ENCODE results near the gene SLC9A7. TPM values are rescaled to one million over a fixed set of nuclear protein-coding genes. Genes with fewer than 3 reads are reported as not detected.

The SLC9A7 gene
- total and polyA plus RNA-seq, 4 donors: 2.3 to 13.2 (median 3.1) TPM

DNA sequence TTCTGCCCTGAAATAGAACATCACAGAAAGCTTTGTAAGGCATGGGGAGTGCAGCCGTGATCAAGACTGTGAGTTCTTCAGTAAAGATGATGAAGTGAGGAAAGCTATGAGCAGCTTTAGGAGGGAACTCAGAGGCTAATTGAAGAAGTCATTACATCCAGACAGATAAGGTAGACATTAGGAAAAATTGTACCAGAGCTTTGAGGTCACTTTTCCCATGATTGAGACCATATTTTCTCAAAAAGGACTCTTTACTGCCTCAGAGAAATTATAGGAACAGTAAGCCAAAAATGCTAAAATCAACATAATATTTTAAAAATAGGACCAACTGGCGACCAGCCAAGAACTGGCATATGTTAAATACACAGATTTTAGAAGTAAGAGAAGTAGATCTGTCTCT is 174.2 kb downstream of the SLC9A7 start:
- Histone ChIP-seq H3K9ac (ENCODE audit: low read depth in 1 of 2, low read length in 2 of 2) (no peak overlapping the region), H3K27me3 (ENCODE audit: control insufficient read depth in 4 of 4, insufficient read depth in 4 of 4, low read length in 3 of 4) (no peaks in the 10 kb centered on the region), H3K4me1 (ENCODE audit: control insufficient read depth in 4 of 4, insufficient read depth in 4 of 4, low read length in 3 of 4) (peaks cover 3 to 24% (median 17%) of the 10 kb centered on the region in 4 donors), H3K4me3 (ENCODE audit: low read depth in 1 of 3, low read length in 3 of 3) (no peak overlapping the region), H3K36me3 (ENCODE audit: control insufficient read depth in 4 of 4, insufficient read depth in 3 of 4, low read depth in 1 of 4, low read length in 3 of 4) (no peaks in the 10 kb centered on the region), H3K9me3 (ENCODE audit: control insufficient read depth in 4 of 4, low read length in 3 of 4) (no peaks in the 10 kb centered on the region), H3K27ac (ENCODE audit: low read depth in 1 of 2, low read length in 2 of 2) (no peak overlapping the region)
- DNase-seq (ENCODE audit: low spot score): no peak
- 56% methylated on average over 2 of the region's 2 CpGs for whole genome bisulfite sequencing
- TF ChIP-seq HNF4A (conservative IDR thresholded peaks at IDR 0.05): no peak
- no peak for TF ChIP-seq EGR1 (IDR thresholded peaks at IDR 0.05; ENCODE audit: low read depth in 2 of 2)
- no peak for TF ChIP-seq ZBTB33 (IDR thresholded peaks at IDR 0.05)
- no peak for TF ChIP-seq FOXA2 (IDR thresholded peaks at IDR 0.05)
- TF ChIP-seq, protein P1, sequence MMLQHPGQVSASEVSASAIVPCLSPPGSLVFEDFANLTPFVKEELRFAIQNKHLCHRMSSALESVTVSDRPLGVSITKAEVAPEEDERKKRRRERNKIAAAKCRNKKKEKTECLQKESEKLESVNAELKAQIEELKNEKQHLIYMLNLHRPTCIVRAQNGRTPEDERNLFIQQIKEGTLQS (IDR thresholded peaks at IDR 0.05): no peak
- no peak for TF ChIP-seq FOXA1 (IDR thresholded peaks at IDR 0.05)
- no peak for TF ChIP-seq REST (IDR thresholded peaks at IDR 0.05)
- TF ChIP-seq TAF1 (conservative IDR thresholded peaks at IDR 0.05): no peak
- no peak for TF ChIP-seq GABPA (IDR thresholded peaks at IDR 0.05 in 1 of 2, conservative IDR thresholded peaks at IDR 0.05 in 1 of 2)
- TF ChIP-seq CTCF (IDR thresholded peaks at IDR 0.05; ENCODE audit: low read depth, low read length, missing input control): no peak
- no peak for TF ChIP-seq MAX (IDR thresholded peaks at IDR 0.05)
- no peak for TF ChIP-seq HNF4G (IDR thresholded peaks at IDR 0.05)
- TF ChIP-seq RAD21 (IDR thresholded peaks at IDR 0.05): no peak
- no peak for TF ChIP-seq JUND (IDR thresholded peaks at IDR 0.05)
- no peak for TF ChIP-seq NR2F2 (IDR thresholded peaks at IDR 0.05)
- no peak for TF ChIP-seq RXRA (IDR thresholded peaks at IDR 0.05)
- no peak for TF ChIP-seq SP1 (IDR thresholded peaks at IDR 0.05)
- TF ChIP-seq YY1 (IDR thresholded peaks at IDR 0.05): no peak
